LNCaP clone FGC (cell line): Measurements from ENCODE around the gene RBM20.

ENCODE experiments used
- DNase-seq: peaks from one replicate; pipeline ENCODE4 v3.0.0-alpha.2; 2011; ENCODE audit warnings: low read depth
- H3K4me3 ChIP-seq: 2 replicates; pipeline ENCODE4 v1.5.1; 2011; ENCODE audit warnings: mild to moderate bottlenecking, low read depth, low read length, control low read depth
- TF ChIP-seq, protein P1 (sequence below): IDR thresholded peaks from 2 replicates; pipeline ENCODE4 v1.5.1; 2012; ENCODE audit warnings: mild to moderate bottlenecking; ENCODE audit not compliant: control insufficient read depth, insufficient read depth; ENCODE audit errors: extremely low read depth

The RBM20 gene

DNA sequence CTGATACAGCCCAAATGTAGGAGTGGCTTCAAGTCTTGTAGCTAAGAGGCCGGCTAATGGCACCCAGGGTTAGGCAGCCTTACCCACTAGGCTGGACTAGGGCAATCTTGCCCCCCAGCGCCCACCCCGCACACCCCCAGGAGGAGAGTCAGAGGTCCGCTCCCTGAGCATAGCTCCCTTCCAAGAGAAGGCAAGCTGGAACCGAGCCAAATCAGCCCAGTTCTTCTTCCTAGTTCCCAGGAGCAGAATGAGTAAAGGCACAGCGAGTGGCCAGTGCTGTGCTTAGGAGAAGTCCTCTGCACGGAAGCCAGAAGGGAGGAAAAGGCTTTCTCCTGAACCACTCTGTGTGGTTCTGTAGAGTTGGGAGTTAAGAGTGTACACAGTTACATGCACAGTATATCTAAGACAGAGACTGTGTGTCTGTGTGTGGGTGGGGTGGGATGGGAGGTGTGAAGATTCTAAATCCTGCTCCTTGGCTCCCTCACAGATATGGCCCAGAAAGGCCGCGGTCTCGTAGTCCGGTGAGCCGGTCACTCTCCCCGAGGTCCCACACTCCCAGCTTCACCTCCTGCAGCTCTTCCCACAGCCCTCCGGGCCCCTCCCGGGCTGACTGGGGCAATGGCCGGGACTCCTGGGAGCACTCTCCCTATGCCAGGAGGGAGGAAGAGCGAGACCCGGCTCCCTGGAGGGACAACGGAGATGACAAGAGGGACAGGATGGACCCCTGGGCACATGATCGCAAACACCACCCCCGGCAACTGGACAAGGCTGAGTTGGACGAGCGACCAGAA lies 167.8 kb downstream of the RBM20 start:
- TF ChIP-seq, protein P1, sequence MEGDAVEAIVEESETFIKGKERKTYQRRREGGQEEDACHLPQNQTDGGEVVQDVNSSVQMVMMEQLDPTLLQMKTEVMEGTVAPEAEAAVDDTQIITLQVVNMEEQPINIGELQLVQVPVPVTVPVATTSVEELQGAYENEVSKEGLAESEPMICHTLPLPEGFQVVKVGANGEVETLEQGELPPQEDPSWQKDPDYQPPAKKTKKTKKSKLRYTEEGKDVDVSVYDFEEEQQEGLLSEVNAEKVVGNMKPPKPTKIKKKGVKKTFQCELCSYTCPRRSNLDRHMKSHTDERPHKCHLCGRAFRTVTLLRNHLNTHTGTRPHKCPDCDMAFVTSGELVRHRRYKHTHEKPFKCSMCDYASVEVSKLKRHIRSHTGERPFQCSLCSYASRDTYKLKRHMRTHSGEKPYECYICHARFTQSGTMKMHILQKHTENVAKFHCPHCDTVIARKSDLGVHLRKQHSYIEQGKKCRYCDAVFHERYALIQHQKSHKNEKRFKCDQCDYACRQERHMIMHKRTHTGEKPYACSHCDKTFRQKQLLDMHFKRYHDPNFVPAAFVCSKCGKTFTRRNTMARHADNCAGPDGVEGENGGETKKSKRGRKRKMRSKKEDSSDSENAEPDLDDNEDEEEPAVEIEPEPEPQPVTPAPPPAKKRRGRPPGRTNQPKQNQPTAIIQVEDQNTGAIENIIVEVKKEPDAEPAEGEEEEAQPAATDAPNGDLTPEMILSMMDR = no peak

DNA sequence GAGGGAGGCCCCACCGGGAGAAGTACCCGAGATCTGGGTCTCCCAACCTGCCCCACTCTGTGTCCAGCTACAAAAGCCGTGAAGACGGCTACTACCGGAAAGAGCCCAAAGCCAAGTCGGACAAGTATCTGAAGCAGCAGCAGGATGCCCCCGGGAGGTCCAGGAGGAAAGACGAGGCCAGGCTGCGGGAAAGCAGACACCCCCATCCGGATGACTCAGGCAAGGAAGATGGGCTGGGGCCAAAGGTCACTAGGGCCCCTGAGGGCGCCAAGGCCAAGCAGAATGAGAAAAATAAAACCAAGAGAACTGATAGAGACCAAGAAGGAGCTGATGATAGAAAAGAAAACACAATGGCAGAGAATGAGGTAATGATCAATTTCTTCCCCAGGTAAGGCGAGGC lies 168.4 kb downstream of the RBM20 start:
- no peak for DNase-seq
- no peak overlapping the region for H3K4me3 ChIP-seq
- TF ChIP-seq, protein P1 = no peak

More for the DNA sequence above, 167.8 kb downstream of the RBM20 start:
- no peak overlapping the region for H3K4me3 ChIP-seq
- no peak for DNase-seq

DNA sequence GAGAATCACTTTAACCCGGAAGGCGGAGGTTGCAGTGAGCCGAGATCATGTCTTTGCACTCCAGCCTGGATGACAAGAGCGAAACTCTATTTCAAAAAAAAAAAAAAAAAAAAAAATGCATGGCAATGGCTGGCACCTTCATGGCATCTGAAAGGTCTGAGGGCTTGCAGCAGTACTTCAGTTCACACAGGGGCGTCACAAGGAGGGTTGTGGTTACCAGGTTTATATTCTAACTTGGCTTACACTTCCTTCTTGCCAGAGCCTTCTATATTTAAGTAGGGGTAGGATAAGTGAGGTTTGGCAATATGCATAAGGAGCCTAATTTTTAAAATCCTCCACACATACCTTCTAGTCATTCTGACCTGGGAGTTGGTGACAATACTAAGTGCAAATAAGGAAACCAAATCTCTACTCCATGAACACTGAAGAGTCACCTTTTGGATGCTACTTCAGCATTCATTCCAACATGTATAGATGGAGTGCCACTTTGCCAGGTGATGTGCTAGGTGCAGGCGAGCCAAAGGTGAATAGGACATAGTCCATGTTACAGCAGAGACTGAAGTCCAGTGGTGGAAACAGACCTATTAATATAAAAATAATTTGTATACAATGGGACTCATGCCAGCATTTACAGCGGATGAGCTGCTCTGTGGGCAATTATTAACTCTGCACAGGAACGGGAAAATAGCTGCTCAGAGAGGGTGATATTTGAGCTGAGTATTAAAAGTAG lies 169.8 kb downstream of the RBM20 start:
- no peak overlapping the region for H3K4me3 ChIP-seq
- DNase-seq = no peak
- TF ChIP-seq, protein P1 = no peak

DNA sequence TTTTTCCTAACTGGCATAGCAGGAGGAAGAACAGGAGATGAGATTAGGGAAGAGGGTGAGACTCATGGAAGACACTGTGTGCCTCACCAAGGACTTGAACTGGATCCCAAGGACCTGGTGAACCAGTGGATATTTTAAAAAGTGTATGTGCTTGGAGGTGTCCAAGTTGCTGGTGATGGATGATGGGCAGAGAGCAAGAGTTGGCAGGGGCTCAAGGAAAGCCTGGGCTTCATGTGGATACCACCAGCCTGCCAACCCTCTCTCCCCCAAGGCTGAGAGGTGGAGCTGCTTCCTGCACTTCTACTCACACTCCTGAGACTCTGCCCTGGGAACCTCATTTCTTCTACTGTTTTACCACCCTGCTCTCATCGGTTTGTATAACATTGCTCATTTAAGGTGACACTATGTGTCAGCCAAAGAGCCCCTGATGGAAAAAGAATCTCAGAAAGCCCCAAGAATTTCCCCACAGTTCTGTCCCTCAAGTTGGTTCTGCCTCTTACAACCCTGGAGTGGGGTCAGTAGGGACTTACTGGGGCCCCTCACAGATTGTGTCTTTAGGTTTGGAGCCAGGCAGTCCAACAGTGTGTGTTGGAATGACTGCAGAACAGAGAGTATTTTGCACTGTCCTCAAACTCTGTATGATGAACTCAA lies 171.3 kb downstream of the RBM20 start:
- no peak overlapping the region for H3K4me3 ChIP-seq
- no peak for DNase-seq
- TF ChIP-seq, protein P1 = no peak

DNA sequence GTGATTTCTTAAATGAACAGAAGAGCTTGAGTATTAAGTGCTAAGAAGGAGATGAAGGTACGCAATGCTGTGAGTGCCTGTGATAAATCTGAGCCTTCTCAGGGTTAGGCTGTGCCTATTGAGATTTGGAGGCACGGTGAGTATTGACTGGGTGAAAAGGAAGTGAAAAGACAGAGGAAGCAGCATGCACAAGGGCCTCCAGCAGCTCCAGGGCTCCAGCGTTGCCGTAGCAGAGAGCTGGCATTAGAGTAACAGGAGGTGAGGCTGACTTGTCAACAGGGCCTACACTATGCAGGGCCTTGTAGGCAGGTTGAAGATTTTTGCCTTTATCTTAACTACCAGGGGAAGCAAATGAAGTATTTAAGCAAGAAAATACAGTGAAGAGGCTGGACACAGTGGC lies 173.5 kb downstream of the RBM20 start:
- H3K4me3 ChIP-seq = no peak overlapping the region
- TF ChIP-seq, protein P1 = no peak
- DNase-seq = no peak

DNA sequence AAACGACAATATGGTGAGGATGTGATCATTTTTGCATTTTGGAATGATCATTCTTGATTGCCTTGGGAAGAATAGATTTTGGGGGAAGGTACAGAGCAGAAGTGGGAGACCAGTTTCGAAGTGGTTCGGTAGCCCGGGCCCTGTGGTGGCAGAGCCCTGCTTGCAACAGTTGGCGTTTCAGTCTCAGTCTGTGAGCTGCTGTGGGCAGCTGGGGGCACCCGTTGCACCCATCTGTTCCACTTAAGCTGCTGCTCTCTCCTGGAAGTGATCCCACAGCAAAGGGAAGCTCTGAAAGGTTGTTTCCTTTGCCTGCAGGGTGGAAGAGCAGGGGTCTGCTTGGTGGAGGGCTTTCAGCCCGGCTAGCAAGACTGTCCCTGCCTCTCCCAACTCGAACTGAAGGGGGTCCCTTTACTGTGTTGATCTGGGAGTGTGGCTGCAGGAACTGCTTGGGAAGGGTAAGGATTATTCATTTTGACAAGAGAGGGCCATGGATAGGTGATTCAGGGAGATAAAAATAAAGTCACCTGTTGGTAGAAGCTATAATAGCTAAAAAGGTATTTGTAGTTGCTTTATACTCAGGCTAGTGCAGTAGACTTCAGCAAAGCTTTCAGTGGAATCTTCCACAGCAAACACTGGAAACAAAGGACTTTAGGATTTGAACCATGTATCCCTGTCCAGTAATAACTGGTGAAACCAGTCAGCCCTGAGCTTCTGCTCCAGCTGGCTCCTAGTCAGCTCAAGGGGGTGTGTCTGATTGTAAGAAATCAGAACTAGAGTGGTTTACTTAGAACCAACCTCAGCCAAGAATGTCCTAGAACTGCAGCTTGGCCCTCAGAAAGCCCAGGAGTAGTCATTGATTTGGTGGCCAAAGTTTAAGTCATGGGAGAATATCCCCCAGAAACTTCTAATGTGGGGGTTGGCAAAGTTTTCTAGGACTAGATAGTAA lies 174.4 kb downstream of the RBM20 start:
- TF ChIP-seq, protein P1 = no peak
- no peak overlapping the region for H3K4me3 ChIP-seq
- peak; percentile 89 for DNase-seq
